Raji (cell line): ENCODE measurements around the gene CREB3L2.

ENCODE experiments used
- POLR2A ChIP-seq: IDR thresholded peaks from 2 replicates; pipeline ENCODE4 v1.6.1; 2011; ENCODE audit warnings: low read depth, low read length, control low read depth; ENCODE audit not compliant: insufficient read depth

The CREB3L2 gene, protein sequence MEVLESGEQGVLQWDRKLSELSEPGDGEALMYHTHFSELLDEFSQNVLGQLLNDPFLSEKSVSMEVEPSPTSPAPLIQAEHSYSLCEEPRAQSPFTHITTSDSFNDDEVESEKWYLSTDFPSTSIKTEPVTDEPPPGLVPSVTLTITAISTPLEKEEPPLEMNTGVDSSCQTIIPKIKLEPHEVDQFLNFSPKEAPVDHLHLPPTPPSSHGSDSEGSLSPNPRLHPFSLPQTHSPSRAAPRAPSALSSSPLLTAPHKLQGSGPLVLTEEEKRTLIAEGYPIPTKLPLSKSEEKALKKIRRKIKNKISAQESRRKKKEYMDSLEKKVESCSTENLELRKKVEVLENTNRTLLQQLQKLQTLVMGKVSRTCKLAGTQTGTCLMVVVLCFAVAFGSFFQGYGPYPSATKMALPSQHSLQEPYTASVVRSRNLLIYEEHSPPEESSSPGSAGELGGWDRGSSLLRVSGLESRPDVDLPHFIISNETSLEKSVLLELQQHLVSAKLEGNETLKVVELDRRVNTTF

DNA sequence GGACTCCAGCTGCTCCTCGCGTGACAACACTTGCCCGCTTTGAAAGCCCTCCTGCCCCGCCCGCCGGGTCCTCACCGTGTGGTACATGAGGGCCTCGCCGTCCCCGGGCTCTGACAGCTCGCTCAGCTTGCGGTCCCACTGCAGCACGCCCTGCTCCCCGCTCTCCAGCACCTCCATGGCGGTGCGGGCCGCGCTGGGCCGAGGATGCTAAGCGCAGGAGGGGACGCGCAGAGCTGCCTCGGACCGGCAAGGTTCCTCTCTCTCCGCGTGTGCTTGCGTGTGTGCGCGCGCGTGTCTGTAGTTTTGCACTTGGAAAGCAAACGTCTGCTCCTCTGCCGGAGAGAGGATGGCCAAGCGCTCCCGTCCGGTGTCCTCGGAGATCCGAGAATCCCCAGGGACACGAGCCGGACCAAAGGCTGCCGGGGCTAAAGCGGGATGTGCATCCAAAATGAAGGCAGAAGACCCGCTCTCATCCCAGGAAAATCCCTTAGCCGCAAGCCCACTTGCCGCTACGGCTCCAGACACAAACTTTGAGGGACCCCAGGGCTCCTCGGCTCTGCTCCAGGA, at the start of gene CREB3L2:
Gene CREB3L2, minus strand, starts transcription at position 558 of the 567 bp plus-strand sequence. Its CDS starts 381 bp downstream, at position 177.
- peak; percentile 40; the same call in 1 of the 2 replicates for TF ChIP-seq POLR2A

DNA sequence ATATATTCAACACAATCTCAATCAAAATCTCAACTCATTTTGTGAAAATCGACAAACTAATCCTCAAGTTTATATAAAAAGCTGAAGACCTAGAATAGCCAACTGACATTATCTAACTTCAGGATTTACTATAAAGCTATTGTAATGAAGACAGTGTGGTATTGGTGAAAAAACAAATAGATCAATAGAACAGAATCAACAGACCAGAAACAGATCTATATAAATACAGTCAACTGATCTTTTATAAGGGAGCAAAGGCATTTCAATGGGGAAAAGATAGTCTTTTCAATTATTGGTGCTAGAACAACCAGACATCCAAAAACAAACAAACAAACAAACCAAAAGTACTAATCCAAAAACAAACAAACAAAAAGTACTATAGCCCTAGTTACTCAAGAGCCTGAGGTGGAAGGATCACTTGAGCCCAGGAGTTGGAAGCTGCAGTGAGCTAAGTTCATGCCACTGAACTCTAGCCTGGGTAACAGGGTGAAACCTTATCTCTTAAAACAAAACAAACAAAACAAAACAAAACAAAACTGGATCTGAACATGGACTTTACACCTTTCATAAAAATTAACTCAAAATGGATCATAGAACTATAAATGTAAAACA, 47.7 kb upstream of the CREB3L2 start:
- TF ChIP-seq POLR2A = no peak

DNA sequence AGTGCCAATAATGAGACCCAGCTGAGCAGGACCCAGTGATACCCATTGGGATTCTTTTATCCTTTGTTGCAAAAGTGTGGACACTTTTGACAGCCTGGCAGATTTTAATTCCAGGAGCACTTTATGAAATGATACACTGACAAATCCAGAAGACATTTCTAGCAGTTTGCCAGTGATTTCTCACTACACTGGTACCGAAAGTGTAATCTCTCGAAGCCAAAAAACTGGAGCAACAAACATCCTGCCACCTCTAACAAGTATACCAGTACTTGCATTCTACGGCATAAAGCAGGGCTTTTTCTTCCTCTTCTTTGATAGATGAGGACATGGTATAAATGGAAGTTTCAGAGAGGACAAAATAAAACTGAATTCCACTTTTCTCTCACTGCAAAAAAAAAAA, 46.0 kb upstream of the CREB3L2 start:
- no peak for TF ChIP-seq POLR2A

DNA sequence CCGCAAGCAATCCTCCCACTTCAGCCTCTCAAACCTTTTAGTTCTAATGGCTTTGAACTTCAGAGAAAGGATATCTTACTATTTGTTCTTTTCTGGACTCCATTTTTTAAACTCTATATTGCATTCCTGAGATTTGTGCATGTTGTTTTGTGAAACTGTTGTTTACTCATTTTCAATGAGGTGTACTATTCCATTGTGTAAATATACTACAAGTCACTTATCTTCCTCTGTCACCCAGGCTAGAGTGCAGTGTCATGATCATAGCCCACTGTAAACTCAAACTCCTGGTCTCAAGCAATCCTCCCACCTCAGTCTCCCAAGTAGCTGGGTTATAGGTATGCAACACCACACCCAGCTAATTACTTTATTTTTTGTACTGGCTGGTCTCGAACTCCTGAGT, 43.0 kb upstream of the CREB3L2 start:
- TF ChIP-seq POLR2A = no peak

DNA sequence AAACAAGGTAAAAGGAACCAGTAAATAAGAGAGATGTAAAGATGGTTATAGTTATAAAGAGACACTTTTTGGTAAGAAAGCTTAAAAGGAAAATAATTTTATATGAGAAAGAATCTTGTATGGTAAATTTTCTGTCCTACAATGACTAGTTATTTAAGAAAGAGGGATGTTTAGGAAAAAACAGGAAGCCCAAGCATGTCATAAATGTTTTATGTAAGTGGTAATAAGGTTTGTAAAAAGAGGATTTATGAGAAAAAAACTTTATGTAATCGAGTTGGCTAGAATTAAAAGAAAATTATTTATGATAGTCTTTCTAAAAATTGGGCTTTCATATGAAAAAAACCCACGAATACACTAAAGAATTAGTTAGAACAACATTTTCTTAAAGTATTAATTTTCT, 34.2 kb upstream of the CREB3L2 start:
- no peak for TF ChIP-seq POLR2A

DNA sequence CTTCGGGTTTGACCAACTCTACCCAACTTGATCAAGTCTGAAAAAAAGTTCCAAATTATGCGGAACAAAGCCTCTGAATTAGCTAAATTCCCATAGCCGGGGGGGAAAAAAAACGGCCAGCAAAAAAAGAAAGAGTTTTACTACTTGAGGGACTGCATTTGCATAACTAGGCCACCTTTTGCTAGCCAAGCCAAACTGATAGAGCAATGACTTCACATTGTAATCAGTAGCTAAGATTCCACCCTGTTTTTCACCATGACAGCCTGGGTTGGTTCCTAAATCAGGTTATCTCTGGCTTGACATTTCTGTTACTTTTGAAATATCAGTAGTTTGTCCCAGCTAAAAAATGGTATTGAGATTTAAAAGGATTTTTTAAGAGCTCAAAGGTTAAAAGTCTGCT, 31.4 kb upstream of the CREB3L2 start:
- no peak for TF ChIP-seq POLR2A

DNA sequence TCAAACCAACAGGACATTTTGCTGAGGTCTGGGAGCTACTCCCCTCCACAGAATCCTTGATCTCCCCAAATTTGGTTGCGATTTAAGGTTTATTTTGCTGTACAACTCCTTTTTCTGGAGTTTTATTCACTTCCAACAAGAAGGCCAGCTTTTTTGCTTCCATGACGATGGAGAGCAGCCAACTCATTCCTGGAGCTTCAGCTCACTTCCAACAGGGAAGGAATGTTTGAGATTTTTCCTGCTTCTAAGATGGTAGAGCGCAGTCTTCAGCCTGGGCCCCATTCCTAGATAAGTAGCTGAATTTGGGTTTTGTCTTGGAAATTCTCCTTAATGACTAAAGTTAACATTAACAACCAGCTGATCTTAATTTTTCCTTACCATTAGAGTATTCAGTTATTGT, 30.9 kb upstream of the CREB3L2 start:
- TF ChIP-seq POLR2A = no peak

DNA sequence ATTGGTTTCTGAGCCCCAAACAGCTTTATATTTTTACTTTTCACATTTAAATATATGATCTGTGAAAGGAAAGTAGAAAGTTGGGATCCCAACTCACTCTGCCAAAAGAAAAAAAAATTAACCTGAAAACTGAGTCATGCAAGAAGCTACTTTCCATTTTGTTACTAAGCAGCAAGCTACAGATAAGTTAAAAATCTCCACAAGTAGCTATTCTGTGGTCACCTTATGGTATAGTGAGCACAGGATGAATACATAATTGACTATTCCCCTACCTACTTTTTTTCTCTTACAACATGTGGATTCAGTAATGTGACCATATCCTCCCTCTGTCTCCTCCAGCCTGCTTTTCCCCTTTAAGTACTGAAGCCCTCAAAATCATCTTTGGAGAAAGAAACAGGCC, 30.3 kb upstream of the CREB3L2 start:
- TF ChIP-seq POLR2A = no peak

DNA sequence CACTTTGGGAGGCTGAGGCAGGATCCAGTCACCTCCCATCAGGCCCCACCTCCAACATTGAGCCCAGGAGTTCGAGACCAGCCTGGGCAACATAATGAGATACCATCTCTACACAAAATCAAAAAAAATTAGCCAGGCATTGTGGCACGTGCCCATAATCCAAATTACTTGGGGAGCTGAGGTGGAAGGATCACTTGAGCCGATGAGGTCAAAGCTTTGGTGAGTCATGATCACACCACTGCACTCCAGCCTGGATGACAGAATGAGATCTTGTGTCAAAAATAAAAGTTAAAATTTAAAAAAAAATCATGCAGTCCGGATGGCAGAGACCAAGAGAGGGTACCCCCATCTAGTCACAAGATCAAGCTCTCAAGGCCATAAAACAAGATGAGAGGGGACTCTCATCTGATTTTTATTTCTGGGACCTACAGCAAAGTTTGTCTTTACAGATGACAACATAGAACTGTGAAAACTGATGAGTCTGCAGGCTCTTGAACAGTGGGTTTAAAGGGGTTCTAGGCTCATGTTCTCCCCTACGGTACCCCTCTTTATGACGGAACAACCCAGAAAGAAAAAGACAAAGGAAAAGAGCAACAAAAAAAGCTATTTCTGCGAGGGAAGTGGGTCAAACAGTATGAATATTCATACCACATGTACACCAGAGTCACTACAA, 28.9 kb upstream of the CREB3L2 start:
- no peak for TF ChIP-seq POLR2A

DNA sequence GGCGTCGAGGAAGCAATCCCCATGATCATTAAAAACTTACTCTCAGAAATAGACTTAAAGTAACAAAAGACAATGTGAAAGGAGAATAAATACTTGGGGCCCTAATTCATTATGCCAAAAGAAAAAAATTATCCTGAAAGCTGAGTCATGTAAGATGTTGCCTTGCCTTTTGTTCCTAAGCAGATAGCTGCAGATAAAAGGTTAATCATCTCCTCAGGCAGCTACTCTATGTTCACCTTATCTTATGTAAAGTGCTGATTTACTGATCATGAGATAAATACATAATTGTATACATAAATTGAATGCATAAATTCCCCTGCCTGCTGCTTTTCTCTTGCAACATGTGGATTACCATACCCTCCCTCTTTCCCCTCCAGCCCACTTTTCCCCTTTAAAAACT, 28.1 kb upstream of the CREB3L2 start:
- no peak for TF ChIP-seq POLR2A

DNA sequence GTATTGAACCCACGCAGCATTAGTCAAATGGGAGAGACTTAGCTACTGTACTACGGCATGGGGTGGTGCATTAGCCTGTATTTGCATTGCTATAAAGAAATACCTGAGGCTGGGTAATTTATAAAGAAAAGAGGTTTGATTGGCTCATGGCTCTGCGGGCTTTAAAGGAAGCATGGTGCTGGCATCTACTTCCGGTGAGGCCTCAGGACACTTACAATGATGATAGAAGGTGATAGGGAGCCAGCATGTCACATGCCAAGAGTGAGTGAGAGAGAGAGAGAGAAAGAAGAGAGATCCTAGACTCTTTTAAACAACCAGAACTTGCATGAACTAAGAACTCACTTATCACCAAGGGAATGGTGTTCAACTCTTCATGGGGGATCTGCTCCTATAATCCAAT, 27.2 kb upstream of the CREB3L2 start:
- no peak for TF ChIP-seq POLR2A

DNA sequence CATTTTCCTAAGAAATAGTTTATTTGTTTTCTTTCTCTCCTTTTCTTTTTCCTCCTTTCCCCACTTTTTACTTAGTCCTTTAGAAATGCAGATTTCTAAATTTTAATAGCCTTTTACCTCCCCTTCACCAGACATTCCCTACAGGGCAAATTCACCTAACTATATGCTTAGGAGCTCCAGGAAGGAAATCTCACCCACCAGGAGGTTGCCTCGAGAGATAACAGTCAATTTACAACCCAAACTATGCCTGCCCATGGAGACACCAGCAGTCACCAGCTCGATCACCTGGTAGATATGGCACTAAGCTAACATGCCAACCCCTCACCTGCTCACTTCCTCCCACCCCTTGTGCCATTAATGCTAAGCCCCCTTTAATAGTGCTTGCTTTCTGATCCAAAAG, 25.2 kb upstream of the CREB3L2 start:
- TF ChIP-seq POLR2A = no peak

DNA sequence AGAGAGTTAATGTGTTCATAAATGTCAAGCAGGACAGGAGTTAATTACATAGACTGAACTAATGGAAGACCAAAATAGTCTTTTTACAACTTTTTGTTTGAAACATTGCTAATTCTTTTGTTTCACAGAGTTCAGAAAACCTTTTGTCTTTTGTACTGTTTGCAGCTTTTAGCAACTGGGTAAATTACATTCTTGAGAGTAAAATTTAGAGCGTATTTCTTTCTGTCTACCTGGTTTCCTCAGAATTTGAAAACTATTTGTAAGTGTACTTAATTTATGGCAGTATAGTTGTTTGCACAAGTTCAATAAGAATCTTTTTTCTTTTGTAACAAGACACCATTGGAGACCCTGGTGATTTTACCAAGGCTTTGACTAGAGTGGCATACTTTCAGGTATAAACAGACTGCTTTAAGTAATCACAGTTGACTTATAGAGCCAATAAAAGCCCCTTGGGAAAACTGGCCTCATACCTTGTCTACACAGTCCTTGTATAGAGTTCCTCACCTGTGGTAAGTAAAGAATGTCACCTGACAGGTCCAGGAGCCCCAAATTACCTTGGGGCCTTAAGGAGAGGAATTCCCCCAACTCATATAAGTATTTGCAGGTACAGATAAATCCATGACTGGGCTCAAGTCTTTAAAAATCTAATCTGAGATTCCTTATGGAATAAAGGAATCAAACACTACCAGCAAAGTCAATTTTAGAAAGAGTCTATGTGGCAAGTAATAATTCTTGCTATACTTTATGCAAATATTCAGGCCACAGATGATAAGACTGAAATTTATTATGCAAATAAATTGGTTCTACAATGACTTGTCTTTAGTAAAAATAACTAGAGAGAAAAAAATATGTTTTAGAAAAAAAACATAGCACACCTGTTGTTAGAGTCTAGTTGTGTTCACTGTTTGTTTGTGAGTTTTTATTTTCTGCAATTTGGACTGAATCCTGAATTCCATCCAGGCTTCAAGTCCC, 23.6 kb upstream of the CREB3L2 start:
- no peak for TF ChIP-seq POLR2A

DNA sequence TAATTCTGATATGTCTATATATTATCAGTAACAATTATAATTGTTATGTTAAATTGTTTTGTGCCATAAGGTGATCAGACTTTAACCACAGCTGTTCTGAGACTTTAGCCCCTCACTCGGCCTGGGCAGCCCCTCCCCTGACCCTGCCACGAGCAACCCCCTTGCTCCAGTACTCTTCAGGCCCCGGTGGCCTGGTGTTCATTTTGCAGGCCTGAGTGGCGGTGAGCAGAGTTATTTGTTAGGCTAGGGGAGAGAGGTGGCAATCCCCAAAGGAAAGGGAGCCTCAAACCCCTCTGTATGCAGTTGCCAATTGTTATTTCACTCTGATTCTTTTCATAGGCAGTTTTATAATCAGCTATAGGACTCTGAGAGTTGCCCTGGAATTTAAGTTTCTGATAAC, 22.9 kb upstream of the CREB3L2 start:
- TF ChIP-seq POLR2A = no peak
